Hematopoietic multipotent progenitor cell treated with erythropoietin and hydrocortisone succinate and interleukin-3 and kit ligand, for 4 days (in vitro differentiated cells): Measurements from ENCODE around the gene CCDC159.
"Not testable (repeated sequence)": the region's sequence is repeated elsewhere in the genome, so short reads cannot be mapped to it uniquely, and the experiment has no call there.

Experiments
- DNase-seq: peaks from one replicate; pipeline ENCODE4 v3.0.0-alpha.2; 2015

CCDC159 gene

GRCh38 chr19:11367528-11367927, 21.2 kb downstream of the CCDC159 start:
- no peak for DNase-seq

- DNase-seq, result no peak
Measured at GRCh38 chr19:11370744-11371143, 24.4 kb downstream of the CCDC159 start.

- DNase-seq, result peak; percentile 76
Measured at GRCh38 chr19:11373166-11373884, 27.0 kb downstream of the CCDC159 start.

- DNase-seq, result peak; percentile 74
Measured at GRCh38 chr19:11373885-11374432, 27.6 kb downstream of the CCDC159 start.

GRCh38 chr19:11374433-11375142, 28.3 kb downstream of the CCDC159 start, which contains the start of gene SWSAP1:
Gene SWSAP1, plus strand, starts transcription at chr19:11374666. Its CDS starts 15 bp downstream, at chr19:11374681.
- peak; percentile 100 for DNase-seq

- DNase-seq, result peak; percentile 90
Measured at GRCh38 chr19:11375143-11375948, 29.0 kb downstream of the CCDC159 start.

- peak; percentile 73 for DNase-seq
Measured at GRCh38 chr19:11377237-11377636, 30.9 kb downstream of the CCDC159 start.

- no peak for DNase-seq
Measured at GRCh38 chr19:11377756-11378155, 31.4 kb downstream of the CCDC159 start.

- DNase-seq, result peak; percentile 75
Measured at GRCh38 chr19:11378319-11379189, 32.2 kb downstream of the CCDC159 start.

GRCh38 chr19:11379269-11379845, 33.0 kb downstream of the CCDC159 start:
- not testable (repeated sequence) for DNase-seq

GRCh38 chr19:11379857-11380350, 33.6 kb downstream of the CCDC159 start:
- no peak for DNase-seq

GRCh38 chr19:11380653-11381537, 34.6 kb downstream of the CCDC159 start:
- DNase-seq, result peak; percentile 99

- DNase-seq, result peak; percentile 95
Measured at GRCh38 chr19:11382898-11383705, 36.8 kb downstream of the CCDC159 start.

- no peak for DNase-seq
Measured at GRCh38 chr19:11383706-11384048, 37.4 kb downstream of the CCDC159 start.

GRCh38 chr19:11384778-11385129, 38.4 kb downstream of the CCDC159 start:
- peak; percentile 42 for DNase-seq

GRCh38 chr19:11387162-11388034, 41.1 kb downstream of the CCDC159 start:
- peak; percentile 70 for DNase-seq

- DNase-seq, result no peak
Measured at GRCh38 chr19:11390359-11390758, 44.0 kb downstream of the CCDC159 start.

- DNase-seq, result no peak
Measured at GRCh38 chr19:11390933-11391680, 44.8 kb downstream of the CCDC159 start.
